Neural cell (in vitro differentiated cells): ENCODE results near the gene KRT78. TPM values are rescaled to one million over a fixed set of nuclear protein-coding genes. Genes with fewer than 3 reads are reported as not detected.

Experiments
- H2AFZ ChIP-seq: fragments of 200-600, 300-800 bp; sonication (generic), shearing (Covaris generic); 2 replicates; pipeline ENCODE4 v1.6.0; 2014; ENCODE audit warnings: low read depth, mild to moderate bottlenecking, antibody characterized with exemption, low read length, moderate library complexity
- H3F3A ChIP-seq: fragments of 200-600 bp; shearing (Covaris generic); 2 replicates; pipeline ENCODE4 v1.6.1; 2016; ENCODE audit warnings: mild to moderate bottlenecking, moderate library complexity, mixed read lengths, antibody characterized with exemption, low read length; ENCODE audit not compliant: insufficient read depth, poor library complexity, severe bottlenecking
- H3K27ac ChIP-seq: fragments of 200-600, 300-800 bp; sonication (generic), shearing (Covaris generic); 2 replicates; pipeline ENCODE4 v1.5.1; 2014; ENCODE audit warnings: mild to moderate bottlenecking, low read length, moderate library complexity
- H3K27me3 ChIP-seq: fragments of 300-800, 200-600 bp; sonication (generic), shearing (Covaris generic); 2 replicates; pipeline ENCODE4 v1.6.0; 2014; ENCODE audit warnings: mild to moderate bottlenecking, low read depth, low read length, moderate library complexity; ENCODE audit not compliant: insufficient read depth
- H3K36me3 ChIP-seq: fragments of 300-800, 200-600 bp; sonication (generic), shearing (Covaris generic); 2 replicates; pipeline ENCODE4 v1.5.1; 2014; ENCODE audit warnings: mild to moderate bottlenecking, antibody characterized with exemption, low read length, moderate library complexity; ENCODE audit not compliant: insufficient read depth
- H3K4me2 ChIP-seq: fragments of 300-800, 200-600 bp; sonication (generic), shearing (Covaris generic); 2 replicates; pipeline ENCODE4 v1.6.0; 2014; ENCODE audit warnings: mild to moderate bottlenecking, low read length
- H3K4me3 ChIP-seq: fragments of 300-800, 200-600 bp; sonication (generic), shearing (Covaris generic); 2 replicates; pipeline ENCODE4 v1.5.1; 2014; ENCODE audit warnings: mild to moderate bottlenecking, low read length, moderate library complexity
- H3K79me2 ChIP-seq: fragments of 200-600 bp; shearing (Covaris generic); replicated peaks from 2 replicates; pipeline ENCODE4 v1.6.0; 2014; ENCODE audit warnings: mild to moderate bottlenecking, low read length, moderate library complexity; ENCODE audit not compliant: insufficient read depth
- H3K9ac ChIP-seq: fragments of 300-800, 200-600 bp; sonication (generic), shearing (Covaris generic); 2 replicates; pipeline ENCODE4 v1.6.1; 2016; ENCODE audit warnings: mild to moderate bottlenecking, low read length, mixed read lengths
- H3K9me2 ChIP-seq: fragments of 200-600 bp; shearing (Covaris generic); 2 replicates; pipeline ENCODE4 v1.6.1; 2016; ENCODE audit warnings: mild to moderate bottlenecking, low read length, mixed read lengths; ENCODE audit not compliant: insufficient read depth
- H3K9me3 ChIP-seq: fragments of 200-600, 300-800 bp; sonication (generic), shearing (Covaris generic); 2 replicates; pipeline ENCODE4 v1.6.1; 2016; ENCODE audit warnings: mild to moderate bottlenecking, mixed run types, low read length, moderate library complexity, mixed read lengths
- H4K20me1 ChIP-seq: fragments of 200-600 bp; shearing (Covaris generic); 2 replicates; pipeline ENCODE4 v1.6.1; 2016; ENCODE audit warnings: mild to moderate bottlenecking, mixed run types; ENCODE audit not compliant: insufficient read depth
- EP300 ChIP-seq: fragments of 450-650 bp; conservative IDR thresholded peaks from 2 replicates; pipeline ENCODE4 v1.6.1; 2014; ENCODE audit warnings: antibody characterized with exemption, mild to moderate bottlenecking, moderate library complexity; ENCODE audit not compliant: poor library complexity, severe bottlenecking
- EZH2 ChIP-seq: fragments of 200-600, 300-800 bp; shearing (Covaris generic), sonication (generic); IDR thresholded peaks from 2 replicates; pipeline ENCODE4 v1.6.1; 2014; ENCODE audit warnings: antibody characterized with exemption, low read length, borderline replicate concordance, mild to moderate bottlenecking; ENCODE audit not compliant: insufficient read depth, poor library complexity, severe bottlenecking
- MXI1 ChIP-seq: fragments of 450-650 bp; conservative IDR thresholded peaks from 2 replicates; pipeline ENCODE4 v1.6.1; 2014; ENCODE audit warnings: antibody characterized with exemption, mild to moderate bottlenecking; ENCODE audit not compliant: poor library complexity, severe bottlenecking
- POLR2AphosphoS5 ChIP-seq: IDR thresholded peaks from 2 replicates; pipeline ENCODE4 v1.6.1; 2012
- RAD21 ChIP-seq: fragments of 450-650 bp; conservative IDR thresholded peaks from 2 replicates; pipeline ENCODE4 v1.6.1; 2014; ENCODE audit warnings: antibody characterized with exemption, mild to moderate bottlenecking, moderate library complexity
- SMC3 ChIP-seq: fragments of 450-650 bp; conservative IDR thresholded peaks from 2 replicates; pipeline ENCODE4 v1.6.1; 2014; ENCODE audit warnings: antibody characterized with exemption, mild to moderate bottlenecking, moderate library complexity; ENCODE audit not compliant: poor library complexity
- TAF1 ChIP-seq: IDR thresholded peaks from 2 replicates; pipeline ENCODE4 v1.6.1; 2012; ENCODE audit warnings: low read depth
- polyA plus RNA-seq: library from polyadenylated mRNA; depleted of rRNA; stranded (reverse); fragments of >200 nt; gene quantifications from 2 replicates; pipeline ENCODE4 v1.2.3, GENCODE V29; 2014
- TF ChIP-seq, protein P1 (sequence below): fragments of 450-650 bp; IDR thresholded peaks from 2 replicates; pipeline ENCODE4 v1.5.1; 2014; ENCODE audit warnings: antibody characterized with exemption, mild to moderate bottlenecking, moderate library complexity; ENCODE audit not compliant: poor library complexity, severe bottlenecking
- TF ChIP-seq, protein P2 (sequence below): IDR thresholded peaks from 2 replicates; pipeline ENCODE4 v1.6.1; 2012; ENCODE audit warnings: borderline replicate concordance

Gene KRT78
- polyA plus RNA-seq, 1 donor from 2014 or later: not detected

- no peak overlapping the region for H3K4me2 ChIP-seq
- TF ChIP-seq, protein P1, sequence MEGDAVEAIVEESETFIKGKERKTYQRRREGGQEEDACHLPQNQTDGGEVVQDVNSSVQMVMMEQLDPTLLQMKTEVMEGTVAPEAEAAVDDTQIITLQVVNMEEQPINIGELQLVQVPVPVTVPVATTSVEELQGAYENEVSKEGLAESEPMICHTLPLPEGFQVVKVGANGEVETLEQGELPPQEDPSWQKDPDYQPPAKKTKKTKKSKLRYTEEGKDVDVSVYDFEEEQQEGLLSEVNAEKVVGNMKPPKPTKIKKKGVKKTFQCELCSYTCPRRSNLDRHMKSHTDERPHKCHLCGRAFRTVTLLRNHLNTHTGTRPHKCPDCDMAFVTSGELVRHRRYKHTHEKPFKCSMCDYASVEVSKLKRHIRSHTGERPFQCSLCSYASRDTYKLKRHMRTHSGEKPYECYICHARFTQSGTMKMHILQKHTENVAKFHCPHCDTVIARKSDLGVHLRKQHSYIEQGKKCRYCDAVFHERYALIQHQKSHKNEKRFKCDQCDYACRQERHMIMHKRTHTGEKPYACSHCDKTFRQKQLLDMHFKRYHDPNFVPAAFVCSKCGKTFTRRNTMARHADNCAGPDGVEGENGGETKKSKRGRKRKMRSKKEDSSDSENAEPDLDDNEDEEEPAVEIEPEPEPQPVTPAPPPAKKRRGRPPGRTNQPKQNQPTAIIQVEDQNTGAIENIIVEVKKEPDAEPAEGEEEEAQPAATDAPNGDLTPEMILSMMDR: no peak
- TF ChIP-seq SMC3 (no peak), TAF1 (no peak), MXI1 (no peak), EZH2 (no peak), EP300 (no peak), RAD21 (no peak), POLR2AphosphoS5 (no peak)
- TF ChIP-seq, protein P2, sequence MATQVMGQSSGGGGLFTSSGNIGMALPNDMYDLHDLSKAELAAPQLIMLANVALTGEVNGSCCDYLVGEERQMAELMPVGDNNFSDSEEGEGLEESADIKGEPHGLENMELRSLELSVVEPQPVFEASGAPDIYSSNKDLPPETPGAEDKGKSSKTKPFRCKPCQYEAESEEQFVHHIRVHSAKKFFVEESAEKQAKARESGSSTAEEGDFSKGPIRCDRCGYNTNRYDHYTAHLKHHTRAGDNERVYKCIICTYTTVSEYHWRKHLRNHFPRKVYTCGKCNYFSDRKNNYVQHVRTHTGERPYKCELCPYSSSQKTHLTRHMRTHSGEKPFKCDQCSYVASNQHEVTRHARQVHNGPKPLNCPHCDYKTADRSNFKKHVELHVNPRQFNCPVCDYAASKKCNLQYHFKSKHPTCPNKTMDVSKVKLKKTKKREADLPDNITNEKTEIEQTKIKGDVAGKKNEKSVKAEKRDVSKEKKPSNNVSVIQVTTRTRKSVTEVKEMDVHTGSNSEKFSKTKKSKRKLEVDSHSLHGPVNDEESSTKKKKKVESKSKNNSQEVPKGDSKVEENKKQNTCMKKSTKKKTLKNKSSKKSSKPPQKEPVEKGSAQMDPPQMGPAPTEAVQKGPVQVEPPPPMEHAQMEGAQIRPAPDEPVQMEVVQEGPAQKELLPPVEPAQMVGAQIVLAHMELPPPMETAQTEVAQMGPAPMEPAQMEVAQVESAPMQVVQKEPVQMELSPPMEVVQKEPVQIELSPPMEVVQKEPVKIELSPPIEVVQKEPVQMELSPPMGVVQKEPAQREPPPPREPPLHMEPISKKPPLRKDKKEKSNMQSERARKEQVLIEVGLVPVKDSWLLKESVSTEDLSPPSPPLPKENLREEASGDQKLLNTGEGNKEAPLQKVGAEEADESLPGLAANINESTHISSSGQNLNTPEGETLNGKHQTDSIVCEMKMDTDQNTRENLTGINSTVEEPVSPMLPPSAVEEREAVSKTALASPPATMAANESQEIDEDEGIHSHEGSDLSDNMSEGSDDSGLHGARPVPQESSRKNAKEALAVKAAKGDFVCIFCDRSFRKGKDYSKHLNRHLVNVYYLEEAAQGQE: no peak
- H3K9me3 ChIP-seq: no peaks in the 10 kb centered on the region
- H3F3A ChIP-seq: no peaks in the 10 kb centered on the region
- no peaks in the 10 kb centered on the region for H3K27me3 ChIP-seq
- H3K36me3 ChIP-seq: no peaks in the 10 kb centered on the region
- H3K9me2 ChIP-seq: no peaks in the 10 kb centered on the region
- H4K20me1 ChIP-seq: no peaks in the 10 kb centered on the region
- no peak overlapping the region for H3K9ac ChIP-seq
- H2AFZ ChIP-seq: no peak overlapping the region
- no peak overlapping the region for H3K4me3 ChIP-seq
- H3K27ac ChIP-seq: no peak overlapping the region
- no peaks in the 10 kb centered on the region for H3K79me2 ChIP-seq
Observed at GRCh38 chr12:52817003-52817698, 31.6 kb downstream of the KRT78 start.

DNA sequence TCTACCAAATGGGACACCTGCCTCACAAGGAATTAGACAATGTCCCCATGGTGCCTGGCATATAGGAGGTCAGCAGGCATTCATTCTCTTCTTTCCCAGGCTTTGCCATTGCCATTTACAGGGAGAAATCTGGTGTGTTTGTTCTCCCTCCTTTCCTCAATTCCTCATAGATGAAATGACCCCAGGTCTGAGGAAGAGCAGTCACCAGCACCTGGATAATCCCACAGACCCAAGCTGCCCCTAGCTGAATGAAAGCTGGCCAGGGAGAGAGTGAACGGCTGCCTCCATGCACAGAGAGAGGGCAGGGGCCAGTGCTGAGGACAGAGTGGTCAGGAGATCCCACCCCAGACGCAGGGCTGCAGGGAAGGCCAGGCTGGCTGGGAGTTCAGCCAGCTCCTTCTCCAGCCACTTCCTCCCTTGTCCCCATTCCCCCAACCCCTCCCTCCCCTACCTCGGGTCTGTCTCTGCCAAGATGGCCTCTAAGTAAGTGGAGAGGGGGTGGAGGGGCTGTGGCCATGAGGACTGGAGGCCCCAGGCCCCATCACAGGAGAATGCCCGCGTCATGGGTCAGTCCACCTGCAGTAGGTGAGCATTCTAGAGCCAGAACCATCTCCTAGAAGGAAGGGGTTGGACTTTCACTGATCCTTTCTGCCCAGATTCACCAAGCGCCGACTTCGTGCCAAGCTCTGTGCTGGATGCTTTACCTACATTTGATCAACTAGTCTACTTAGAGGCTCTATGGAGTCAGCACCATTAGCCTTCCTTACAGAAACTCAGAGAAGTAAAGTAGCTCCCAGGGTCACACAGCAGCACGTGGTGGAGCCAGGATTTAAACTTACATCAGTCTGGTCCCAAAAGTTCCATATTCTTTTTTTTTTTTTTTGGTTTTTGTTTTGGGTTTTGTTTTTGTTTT, 32.9 kb downstream of the KRT78 start:
- no peak overlapping the region for H3K27ac ChIP-seq
- TF ChIP-seq EZH2 (no peak), RAD21 (no peak), MXI1 (no peak), EP300 (no peak), SMC3 (no peak), POLR2AphosphoS5 (no peak), TAF1 (no peak)
- TF ChIP-seq, protein P1: no peak
- TF ChIP-seq, protein P2: no peak
- H2AFZ ChIP-seq: no peak overlapping the region
- no peak overlapping the region for H3K4me3 ChIP-seq
- no peaks in the 10 kb centered on the region for H3K9me2 ChIP-seq
- no peak overlapping the region for H3K9ac ChIP-seq
- H3K79me2 ChIP-seq: no peaks in the 10 kb centered on the region
- H3K4me2 ChIP-seq: no peak overlapping the region
- H4K20me1 ChIP-seq: no peaks in the 10 kb centered on the region
- no peaks in the 10 kb centered on the region for H3K36me3 ChIP-seq
- H3F3A ChIP-seq: no peaks in the 10 kb centered on the region
- H3K9me3 ChIP-seq: no peaks in the 10 kb centered on the region
- no peaks in the 10 kb centered on the region for H3K27me3 ChIP-seq
